ENCODE measurements around the gene FATE1.

The FATE1 gene

DNA sequence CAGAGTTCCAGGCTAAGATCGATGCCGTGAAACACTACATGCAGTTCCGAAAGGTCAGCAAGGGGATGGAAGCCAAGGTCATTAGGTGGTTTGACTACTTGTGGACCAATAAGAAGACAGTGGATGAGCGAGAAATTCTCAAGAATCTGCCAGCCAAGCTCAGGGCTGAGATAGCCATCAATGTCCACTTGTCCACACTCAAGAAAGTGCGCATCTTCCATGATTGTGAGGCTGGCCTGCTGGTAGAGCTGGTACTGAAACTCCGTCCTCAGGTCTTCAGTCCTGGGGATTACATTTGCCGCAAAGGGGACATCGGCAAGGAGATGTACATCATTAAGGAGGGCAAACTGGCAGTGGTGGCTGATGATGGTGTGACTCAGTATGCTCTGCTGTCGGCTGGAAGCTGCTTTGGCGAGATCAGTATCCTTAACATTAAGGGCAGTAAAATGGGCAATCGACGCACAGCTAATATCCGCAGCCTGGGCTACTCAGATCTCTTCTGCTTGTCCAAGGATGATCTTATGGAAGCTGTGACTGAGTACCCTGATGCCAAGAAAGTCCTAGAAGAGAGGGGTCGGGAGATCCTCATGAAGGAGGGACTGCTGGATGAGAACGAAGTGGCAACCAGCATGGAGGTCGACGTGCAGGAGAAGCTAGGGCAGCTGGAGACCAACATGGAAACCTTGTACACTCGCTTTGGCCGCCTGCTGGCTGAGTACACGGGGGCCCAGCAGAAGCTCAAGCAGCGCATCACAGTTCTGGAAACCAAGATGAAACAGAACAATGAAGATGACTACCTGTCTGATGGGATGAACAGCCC lies 28.0 kb downstream of the FATE1 start:
- no peak for DNase-seq (ENCODE audit: low read depth)

GRCh38 chrX:151745651-151746050 lies 29.8 kb downstream of the FATE1 start:
- no peak for DNase-seq (ENCODE audit: low read depth)

DNA sequence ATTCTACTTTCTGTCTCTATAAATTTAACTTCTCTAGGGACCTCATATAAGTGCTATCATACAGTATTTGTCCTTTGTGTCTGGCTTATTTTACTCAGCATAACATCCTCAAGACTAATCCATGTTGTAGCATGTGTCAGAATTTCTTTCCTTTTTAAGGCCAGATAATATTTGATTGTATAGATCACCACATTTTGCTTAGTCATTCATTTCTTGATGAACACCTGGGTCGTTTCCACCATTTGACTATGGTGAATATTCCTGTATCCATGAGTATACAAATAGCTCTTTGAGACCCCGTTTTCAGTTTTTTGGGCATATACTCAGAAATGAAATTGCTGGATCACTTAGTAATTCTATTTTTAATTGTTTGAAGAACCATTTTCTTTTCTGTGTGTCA lies 30.7 kb downstream of the FATE1 start:
- DNase-seq (ENCODE audit: low read depth), result no peak

DNA sequence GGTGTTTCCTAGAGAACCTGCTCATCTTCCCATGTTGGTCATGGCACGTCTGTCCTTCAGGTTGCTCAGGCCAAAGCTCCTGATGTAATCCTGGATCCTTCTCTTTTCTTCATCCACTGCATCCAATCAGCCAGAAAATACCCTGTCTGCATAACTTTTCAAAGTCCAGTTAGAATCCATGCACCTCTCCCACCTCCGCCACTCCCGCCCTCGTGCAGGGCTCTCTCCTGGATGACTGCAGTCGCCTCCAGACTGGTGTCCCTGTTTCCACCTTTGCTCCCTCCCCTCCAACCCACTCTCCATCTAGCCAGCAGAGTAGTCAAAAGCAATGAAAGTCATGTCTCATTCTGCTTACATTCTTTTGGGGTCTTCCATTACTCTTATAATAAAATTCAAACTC lies 34.7 kb downstream of the FATE1 start:
- no peak for DNase-seq (ENCODE audit: low read depth)

GRCh38 chrX:151752847-151753246 lies 37.0 kb downstream of the FATE1 start:
- no peak for DNase-seq (ENCODE audit: low read depth)

DNA sequence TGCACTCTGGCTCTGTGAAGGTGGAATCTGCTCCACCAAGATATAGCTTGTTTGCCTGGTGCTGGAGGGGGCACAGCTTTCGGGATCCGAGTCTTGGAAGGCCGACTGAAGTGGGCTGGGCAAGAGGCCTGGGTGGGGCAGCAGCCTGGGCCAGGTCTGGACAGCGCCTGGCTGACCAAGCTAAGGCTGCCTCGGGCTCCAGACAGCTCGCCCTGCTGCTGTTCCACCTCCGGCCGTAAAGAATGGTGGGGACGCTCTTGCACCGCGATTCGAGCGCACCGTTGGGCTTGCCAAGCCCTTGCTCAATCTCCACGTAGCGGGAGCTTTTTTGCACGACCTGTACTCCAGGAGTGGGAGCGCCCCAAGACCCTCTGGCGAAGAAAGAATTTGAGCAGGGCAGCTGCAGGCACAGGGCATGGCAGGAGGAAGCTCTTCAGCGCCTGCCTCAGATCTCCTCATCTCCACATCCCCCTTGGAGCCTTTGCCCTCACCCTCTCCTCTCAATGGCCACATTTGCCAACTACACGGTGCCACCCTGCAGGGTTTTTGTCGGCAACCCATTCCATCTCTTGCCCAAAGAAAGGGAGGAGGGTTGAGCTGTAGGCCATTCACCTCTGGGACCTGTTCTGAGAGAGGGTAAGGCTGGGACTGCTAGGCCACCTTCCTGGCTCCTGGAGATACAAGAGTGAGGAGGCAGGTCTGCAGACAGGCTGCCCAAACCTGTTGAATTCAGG lies 37.6 kb downstream of the FATE1 start:
- DNase-seq (ENCODE audit: low read depth), result no peak

DNA sequence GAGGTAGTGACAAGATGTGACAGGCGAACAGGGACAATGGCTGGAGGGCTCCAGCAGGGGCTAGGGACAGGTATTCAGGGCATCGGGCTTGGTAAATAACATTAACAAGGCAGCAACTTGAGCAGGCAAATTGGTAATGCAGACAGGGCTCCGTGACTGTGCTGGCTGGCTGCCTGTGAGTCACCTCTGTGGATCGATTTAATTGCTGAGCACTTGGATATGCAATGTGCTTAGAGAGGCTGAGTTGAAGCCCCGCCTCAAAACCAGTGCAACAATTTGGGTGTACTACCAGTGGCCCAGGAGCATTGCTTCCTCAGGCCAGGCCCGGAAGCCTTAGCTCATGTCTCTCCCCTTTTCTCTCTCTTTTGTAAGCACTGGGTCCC lies 38.2 kb downstream of the FATE1 start:
- no peak for DNase-seq (ENCODE audit: low read depth)

DNA sequence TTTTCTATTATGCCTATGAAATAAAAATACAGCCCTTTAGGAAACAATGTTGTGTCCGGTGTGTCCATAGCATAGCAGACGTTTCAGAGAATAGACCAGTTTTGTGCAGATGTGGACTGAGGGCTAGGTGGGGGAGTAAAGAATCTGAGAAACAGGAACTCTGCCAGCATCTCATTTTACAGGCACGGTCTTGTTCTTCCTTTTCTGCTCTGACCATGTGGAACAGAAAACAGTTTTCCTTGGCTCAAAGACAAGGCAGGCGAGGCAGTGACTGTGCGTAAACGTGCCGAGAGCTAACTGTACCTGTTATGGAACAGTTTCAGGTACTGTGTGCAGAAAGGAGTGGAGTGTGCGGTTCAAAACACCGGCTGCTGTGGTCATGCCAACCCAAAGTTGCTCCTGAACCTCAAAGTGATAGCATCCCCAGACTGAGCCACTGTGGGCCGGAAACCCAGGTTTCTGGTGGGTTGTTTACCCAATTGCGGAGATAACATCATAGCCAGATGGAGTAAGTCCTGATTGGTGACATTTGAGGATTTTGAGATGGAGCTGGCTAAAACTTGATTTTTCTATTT lies 38.9 kb downstream of the FATE1 start:
- no peak for DNase-seq (ENCODE audit: low read depth)

DNA sequence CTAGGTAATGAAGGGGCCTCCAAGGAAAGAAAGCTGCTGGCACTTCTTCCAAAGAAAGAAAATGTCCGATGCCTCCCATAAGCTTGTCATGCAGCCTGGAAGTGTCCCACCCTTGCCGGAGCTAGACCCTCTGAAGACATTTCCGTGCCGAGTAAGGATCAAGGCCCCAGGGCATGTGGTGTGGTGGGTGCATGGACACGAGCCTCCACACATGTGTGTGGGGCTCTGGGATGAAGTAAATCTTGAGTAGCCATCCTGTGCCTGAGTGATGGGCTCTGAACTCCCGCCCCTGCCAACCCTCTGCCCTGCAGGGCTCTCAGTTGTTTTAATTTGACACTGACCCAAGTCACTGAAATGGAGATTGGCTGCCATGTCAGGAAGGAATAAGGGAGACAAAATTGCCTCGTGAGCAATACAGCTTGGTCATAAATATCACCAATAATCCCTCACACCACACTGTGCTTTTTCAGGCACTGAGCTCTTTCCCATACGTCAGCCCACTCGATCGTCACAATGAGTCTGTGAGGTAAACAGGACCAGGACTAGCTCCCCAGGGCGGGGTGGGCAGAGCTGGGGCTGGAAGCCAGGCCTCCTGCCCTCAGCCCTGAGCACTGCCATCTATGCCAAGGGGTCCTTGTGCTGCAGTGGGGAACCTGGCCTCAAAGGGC lies 43.3 kb downstream of the FATE1 start:
- no peak for DNase-seq (ENCODE audit: low read depth)

DNA sequence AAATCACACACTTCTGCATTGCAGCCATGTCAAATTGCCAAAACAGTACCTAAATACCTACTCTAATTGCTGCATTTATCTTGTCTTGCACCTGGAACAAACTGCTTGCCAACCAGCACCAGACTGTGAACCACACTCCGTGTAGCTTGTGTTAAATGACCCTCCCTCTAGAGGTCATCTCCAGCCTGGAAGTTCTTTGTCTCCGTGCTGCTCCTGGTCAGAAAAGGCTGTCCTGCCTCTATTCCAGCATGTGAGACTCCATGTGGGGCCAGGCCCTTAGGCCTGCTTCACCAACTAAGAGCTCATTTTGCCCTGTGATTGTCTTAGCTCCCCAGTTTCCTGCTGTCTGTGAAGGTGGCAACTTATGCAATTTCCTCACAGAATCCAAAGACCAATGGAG lies 47.0 kb downstream of the FATE1 start:
- DNase-seq (ENCODE audit: low read depth), result no peak

- DNase-seq (ENCODE audit: low read depth), result no peak
These were observed 47.9 kb downstream of the FATE1 start for GRCh38 chrX:151763711-151764110.

DNA sequence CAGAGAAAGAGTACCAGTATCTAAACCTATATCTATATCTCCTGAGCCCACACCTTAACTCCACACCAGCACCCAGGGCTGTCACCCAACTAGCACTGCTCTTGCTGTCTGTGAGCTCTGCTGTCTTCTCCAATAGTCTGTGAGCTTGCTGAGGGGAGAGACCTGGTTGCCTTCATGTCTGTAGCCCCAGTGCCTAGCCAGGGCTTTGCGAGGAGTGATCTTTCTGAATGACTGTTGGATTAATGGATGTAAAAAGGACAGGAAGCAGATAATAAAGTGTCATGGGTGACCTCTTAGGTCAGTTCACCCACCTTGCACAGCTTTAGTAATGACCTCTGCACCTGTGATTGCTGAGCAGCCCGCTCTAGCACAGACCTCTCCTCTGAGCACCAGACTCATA lies 49.2 kb downstream of the FATE1 start:
- DNase-seq (ENCODE audit: low read depth), result no peak

DNA sequence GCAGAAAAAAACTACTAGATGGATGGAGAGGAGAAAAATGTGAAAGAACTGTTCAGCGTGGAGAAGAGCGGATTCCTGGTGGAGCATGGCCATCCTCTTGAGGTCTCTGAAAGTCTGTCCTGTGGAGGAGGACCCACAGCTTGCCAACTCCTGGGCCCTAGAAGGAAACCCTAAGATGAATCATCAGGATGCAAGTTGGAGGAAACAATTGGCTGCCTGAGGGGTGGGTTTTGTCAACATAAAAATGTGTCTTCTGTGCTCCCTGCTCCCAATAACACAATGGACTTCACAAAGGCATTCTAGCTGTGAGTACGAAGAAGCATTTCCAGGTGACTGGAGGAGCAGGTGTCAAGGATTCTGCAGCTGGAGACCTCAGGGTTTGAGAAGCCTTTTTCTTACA lies 55.9 kb downstream of the FATE1 start:
- no peak for DNase-seq (ENCODE audit: low read depth)
